Testis (tissue), 3 donors: ENCODE results near the gene ASAP2. TPM values are rescaled to one million over a fixed set of nuclear protein-coding genes. Genes with fewer than 3 reads are reported as not detected.

Experiments used
- DNase-seq: peaks from one replicate; pipeline ENCODE4 v3.0.0-alpha.2; 2019
- H3K27ac ChIP-seq, 2 donors: fragments of 200-600 bp; sonication (generic); one replicate each; pipeline ENCODE4 v1.5.1; 2019
- H3K27me3 ChIP-seq: fragments of 200-600 bp; sonication (generic); one replicate; pipeline ENCODE4 v1.5.1; 2019
- H3K36me3 ChIP-seq: fragments of 200-600 bp; sonication (generic); one replicate; pipeline ENCODE4 v1.5.1; 2017; ENCODE audit warnings: low read depth; ENCODE audit errors: missing control alignments
- H3K4me1 ChIP-seq: fragments of 200-600 bp; sonication (generic); one replicate; pipeline ENCODE4 v1.5.1; 2019
- H3K4me3 ChIP-seq, 2 donors: fragments of 200-600 bp; sonication (generic); one replicate each; pipeline ENCODE4 v1.5.1; 2017 to 2019
- H3K9me3 ChIP-seq: fragments of 200-600 bp; sonication (generic); one replicate; pipeline ENCODE4 v1.5.1; 2017
- POLR2A ChIP-seq: fragments of 450-650 bp; IDR thresholded peaks from one replicate; pipeline ENCODE4 v1.6.1; 2017; ENCODE audit warnings: antibody characterized with exemption, mild to moderate bottlenecking, moderate library complexity
- WGBS, 2 donors: methylation state at CpG; one replicate each; pipeline ENCODE4 v1.1.5; 2018; 5-methylcytosine and 5-hydroxymethylcytosine counted together
- intact Hi-C: fragments of 100-400 bp; cut with DNase I; formaldehyde crosslinking; loops from one replicate; pipeline ENCODE4 v1.15.1; 2023; ENCODE audit warnings: low total_unique reads
- polyA plus RNA-seq: library from polyadenylated mRNA; stranded (reverse); fragments of 350-450 nt; fragmentation: Illumina TruSeq; extraction: RNeasy Lipid Tissue Mini Kit (QIAGEN cat#74804); gene quantifications from one replicate; pipeline ENCODE4 v1.2.3, GENCODE V29; 2014; ENCODE audit warnings: low read depth, low replicate concordance; ENCODE audit not compliant: insufficient read depth
- total RNA-seq, 2 donors: library from RNA; depleted of rRNA; stranded (reverse); fragments of >200 nt; gene quantifications; one replicate each; pipeline ENCODE4 v1.2.3, GENCODE V29; 2016
- TF ChIP-seq, protein P1 (sequence below), 3 experiments: fragments of 450-650 bp in 2 of 3; fragments of 200-600 bp in 1 of 3; sonication (generic) in 1 of 3; IDR thresholded peaks; one replicate each; pipeline ENCODE4 v1.5.1; 2016 to 2019; ENCODE audit warnings: antibody characterized with exemption in 3 of 3, mild to moderate bottlenecking in 2 of 3, moderate library complexity in 1 of 3

Gene ASAP2
- total and polyA plus RNA-seq, 3 donors from 2014 or later, result 42.4 to 87.2 (median 79.0) TPM

DNA sequence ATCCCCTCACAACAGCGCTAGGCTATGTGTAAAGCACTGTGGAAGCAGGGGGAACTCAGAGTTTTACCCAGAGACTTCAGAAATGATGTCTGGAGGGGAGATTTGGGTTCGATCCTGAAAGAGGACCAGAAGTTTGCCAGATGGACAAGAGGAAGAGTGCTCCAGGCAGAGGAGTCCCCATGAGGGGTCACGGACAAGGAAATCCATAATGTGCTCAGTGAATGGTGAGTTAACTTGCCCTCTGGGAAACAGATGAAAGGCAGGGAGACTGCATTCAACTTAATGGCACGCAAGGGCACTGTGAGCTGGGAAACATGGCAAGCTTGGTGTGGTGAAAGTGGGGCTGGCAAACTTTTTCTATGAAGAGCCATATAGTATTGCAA is 6.0 kb upstream of the ASAP2 start:
- WGBS, 2 donors, result 87 to 89% methylated on average over 4 of the region's 4 CpGs
- no peak overlapping the region for H3K27ac ChIP-seq
- DNase-seq, result no peak
- H3K36me3 ChIP-seq, result no peaks in the 10 kb centered on the region
- H3K4me1 ChIP-seq, result no peaks in the 10 kb centered on the region
- intact Hi-C loops, result no loop called here
- H3K27me3 ChIP-seq, result no peaks in the 10 kb centered on the region
- no peak for TF ChIP-seq POLR2A
- TF ChIP-seq, protein P1, sequence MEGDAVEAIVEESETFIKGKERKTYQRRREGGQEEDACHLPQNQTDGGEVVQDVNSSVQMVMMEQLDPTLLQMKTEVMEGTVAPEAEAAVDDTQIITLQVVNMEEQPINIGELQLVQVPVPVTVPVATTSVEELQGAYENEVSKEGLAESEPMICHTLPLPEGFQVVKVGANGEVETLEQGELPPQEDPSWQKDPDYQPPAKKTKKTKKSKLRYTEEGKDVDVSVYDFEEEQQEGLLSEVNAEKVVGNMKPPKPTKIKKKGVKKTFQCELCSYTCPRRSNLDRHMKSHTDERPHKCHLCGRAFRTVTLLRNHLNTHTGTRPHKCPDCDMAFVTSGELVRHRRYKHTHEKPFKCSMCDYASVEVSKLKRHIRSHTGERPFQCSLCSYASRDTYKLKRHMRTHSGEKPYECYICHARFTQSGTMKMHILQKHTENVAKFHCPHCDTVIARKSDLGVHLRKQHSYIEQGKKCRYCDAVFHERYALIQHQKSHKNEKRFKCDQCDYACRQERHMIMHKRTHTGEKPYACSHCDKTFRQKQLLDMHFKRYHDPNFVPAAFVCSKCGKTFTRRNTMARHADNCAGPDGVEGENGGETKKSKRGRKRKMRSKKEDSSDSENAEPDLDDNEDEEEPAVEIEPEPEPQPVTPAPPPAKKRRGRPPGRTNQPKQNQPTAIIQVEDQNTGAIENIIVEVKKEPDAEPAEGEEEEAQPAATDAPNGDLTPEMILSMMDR (IDR thresholded peaks at IDR 0.05), result no peak
- no peak overlapping the region for H3K4me3 ChIP-seq
- H3K9me3 ChIP-seq, result no peaks in the 10 kb centered on the region

DNA sequence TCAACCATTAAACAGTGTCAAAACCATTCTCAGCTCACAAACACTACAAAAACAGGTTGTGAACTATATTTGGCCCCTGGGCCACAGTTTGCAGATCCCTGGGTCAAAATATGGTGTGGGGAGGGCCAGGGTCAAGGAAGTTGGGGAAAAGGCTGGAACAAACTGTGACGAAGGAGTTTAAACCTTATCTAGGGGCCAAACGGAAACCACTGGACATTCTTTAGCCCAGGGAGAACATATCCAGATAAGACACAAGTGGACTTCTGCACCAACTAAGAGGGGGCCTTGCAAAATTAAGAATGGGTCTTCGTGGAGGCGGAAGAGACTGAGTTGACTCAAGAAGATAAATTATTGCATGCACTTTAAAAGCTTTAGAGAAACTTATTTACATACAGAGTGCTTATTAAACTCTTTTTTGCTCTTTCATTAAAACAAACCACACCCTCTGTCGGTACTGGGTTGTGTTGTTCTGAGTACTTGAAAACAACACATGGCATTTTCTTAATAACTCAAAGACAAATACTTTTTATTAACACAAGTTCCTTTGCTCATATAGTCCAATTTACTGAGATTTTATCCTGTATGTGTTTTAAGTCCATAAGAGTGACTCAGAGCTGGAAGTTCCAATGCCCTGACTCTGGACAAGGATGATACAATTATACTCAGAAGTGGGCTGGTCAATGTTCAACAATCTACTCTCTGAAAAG is 5.3 kb upstream of the ASAP2 start:
- Histone ChIP-seq H3K9me3 (no peaks in the 10 kb centered on the region), H3K27ac (no peak overlapping the region), H3K36me3 (no peaks in the 10 kb centered on the region), H3K4me1 (no peaks in the 10 kb centered on the region), H3K4me3 (no peak overlapping the region), H3K27me3 (no peaks in the 10 kb centered on the region)
- TF ChIP-seq POLR2A, result no peak
- TF ChIP-seq, protein P1 (IDR thresholded peaks at IDR 0.05), result no peak
- DNase-seq, result no peak
- intact Hi-C loops, result no loop called here
- whole genome bisulfite sequencing, 2 donors, result 51 to 65% methylated on average over 5 of the region's 5 CpGs

DNA sequence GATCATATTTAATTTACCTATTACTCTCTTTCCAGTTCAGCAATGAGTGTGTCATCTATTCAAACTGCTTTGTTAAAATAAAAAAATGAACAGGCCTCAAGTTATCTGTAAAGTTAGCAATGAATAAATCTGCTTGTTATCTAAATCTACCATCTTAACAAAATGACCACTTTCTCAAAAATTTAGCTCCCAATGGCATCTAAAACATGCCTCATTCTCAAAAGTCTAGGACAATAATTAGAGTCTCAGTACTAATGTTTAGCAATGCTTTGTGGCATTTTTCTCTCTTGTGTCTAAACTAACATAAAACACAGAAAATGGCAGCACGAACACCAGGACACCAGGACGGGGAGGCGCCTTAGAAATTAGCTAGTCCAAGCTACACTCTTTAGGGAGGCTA is 3.6 kb upstream of the ASAP2 start:
- intact Hi-C loops, result no loop called here
- H3K27me3 ChIP-seq, result no peaks in the 10 kb centered on the region
- no peak overlapping the region for H3K4me3 ChIP-seq
- no peaks in the 10 kb centered on the region for H3K4me1 ChIP-seq
- 95 to 97% methylated on average over 3 of the region's 3 CpGs for WGBS, 2 donors
- H3K9me3 ChIP-seq, result no peaks in the 10 kb centered on the region
- H3K36me3 ChIP-seq, result no peaks in the 10 kb centered on the region
- DNase-seq, result no peak
- no peak overlapping the region for H3K27ac ChIP-seq
- TF ChIP-seq, protein P1 (IDR thresholded peaks at IDR 0.05), result no peak
- no peak for TF ChIP-seq POLR2A

GRCh38 chr2:9203876-9204275 is 2.7 kb upstream of the ASAP2 start:
- Histone ChIP-seq H3K4me3 (no peak overlapping the region), H3K9me3 (no peaks in the 10 kb centered on the region), H3K27me3 (no peaks in the 10 kb centered on the region), H3K27ac (no peak overlapping the region), H3K36me3 (no peaks in the 10 kb centered on the region), H3K4me1 (no peaks in the 10 kb centered on the region)
- intact Hi-C loops, result no loop called here
- 86 to 94% methylated on average over 5 of the region's 5 CpGs for WGBS, 2 donors
- TF ChIP-seq, protein P1 (IDR thresholded peaks at IDR 0.05), result no peak
- TF ChIP-seq POLR2A, result no peak
- DNase-seq, result no peak

GRCh38 chr2:9204939-9205338 is 1.7 kb upstream of the ASAP2 start:
- WGBS, 2 donors, result 67 to 77% methylated on average over 3 of the region's 3 CpGs
- Histone ChIP-seq H3K4me3 (no peak overlapping the region), H3K4me1 (no peaks in the 10 kb centered on the region), H3K9me3 (no peaks in the 10 kb centered on the region), H3K27ac (no peak overlapping the region), H3K36me3 (no peaks in the 10 kb centered on the region), H3K27me3 (no peaks in the 10 kb centered on the region)
- TF ChIP-seq, protein P1 (IDR thresholded peaks at IDR 0.05), result no peak
- TF ChIP-seq POLR2A, result no peak
- intact Hi-C loops, result no loop called here
- no peak for DNase-seq
